K562 (cell line): ENCODE measurements around the gene RAB3D. TPM values are rescaled to one million over a fixed set of nuclear protein-coding genes. Genes with fewer than 3 reads are reported as not detected.

Experiments used
- CBX3 ChIP-seq, 2 experiments: IDR thresholded peaks; 1 replicate in 1 of 2; 2 replicates in 1 of 2; pipeline ENCODE4 v1.6.1; 2012; ENCODE audit warnings: inconsistent platforms in 2 of 2, low read length in 2 of 2, borderline replicate concordance in 1 of 2, control low read depth in 1 of 2
- CBX5 ChIP-seq: IDR thresholded peaks from 2 replicates; pipeline ENCODE4 v1.6.1; 2014; ENCODE audit warnings: low read depth, borderline replicate concordance
- CCAR2 ChIP-seq: fragments of 200-400 bp; formaldehyde crosslinking; IDR thresholded peaks from 2 replicates; pipeline ENCODE4 v1.6.1; 2017; ENCODE audit warnings: mild to moderate bottlenecking, low read depth, low read length
- CEBPG ChIP-seq, 3 experiments: fragments of 200-800 bp in 1 of 3; sonication (Bioruptor generic) in 1 of 3; sonication (generic) in 1 of 3; formaldehyde crosslinking in 1 of 3; IDR thresholded peaks in 2 of 3; conservative IDR thresholded peaks in 1 of 3; 2 replicates each; pipeline versions ENCODE4 v1.6.1 to v1.8.0; 2016 to 2022; ENCODE audit warnings: missing compliant biosample characterization in 2 of 3, missing genetic modification characterization in 2 of 3, mild to moderate bottlenecking in 1 of 3, missing genetic modification reagents in 1 of 3
- ETV5 ChIP-seq: sonication (generic); formaldehyde crosslinking; IDR thresholded peaks from 2 replicates; pipeline ENCODE4 v1.4.0; 2020; ENCODE audit warnings: low read depth, mild to moderate bottlenecking, missing genetic modification reagents
- FOSL1 ChIP-seq: fragments of 200-800 bp; sonication (Bioruptor generic); conservative IDR thresholded peaks from 2 replicates; pipeline ENCODE4 v1.6.1; 2016; ENCODE audit warnings: missing genetic modification characterization, missing compliant biosample characterization
- FOXA3 ChIP-seq, 2 experiments: fragments of 450-650 bp in 1 of 2; sonication (generic) in 1 of 2; formaldehyde crosslinking; IDR thresholded peaks in 1 of 2; conservative IDR thresholded peaks in 1 of 2; 2 replicates each; pipeline versions ENCODE4 v1.4.0 to v1.8.0; 2020 to 2022; ENCODE audit warnings: mild to moderate bottlenecking in 2 of 2, missing genetic modification reagents in 1 of 2
- HDAC3 ChIP-seq: fragments of 450-650 bp; IDR thresholded peaks from 2 replicates; pipeline ENCODE4 v1.6.1; 2018; ENCODE audit warnings: borderline replicate concordance, mild to moderate bottlenecking, moderate library complexity; ENCODE audit not compliant: partially characterized antibody
- HDGF ChIP-seq: fragments of 450-650 bp; IDR thresholded peaks from 2 replicates; pipeline ENCODE4 v1.6.1; 2016
- HNRNPLL ChIP-seq: fragments of 200-400 bp; formaldehyde crosslinking; IDR thresholded peaks from 2 replicates; pipeline ENCODE4 v1.6.1; 2017; ENCODE audit warnings: low read length, low read depth, mild to moderate bottlenecking; ENCODE audit not compliant: poor library complexity, severe bottlenecking
- ILF3 ChIP-seq: fragments of 450-650 bp; IDR thresholded peaks from 2 replicates; pipeline ENCODE4 v1.6.1; 2018; ENCODE audit warnings: antibody characterized with exemption, mild to moderate bottlenecking, moderate library complexity, borderline replicate concordance
- KDM4B ChIP-seq, 2 experiments: fragments of 450-650 bp in 1 of 2; sonication (generic) in 1 of 2; IDR thresholded peaks; 2 replicates each; pipeline ENCODE4 v1.6.1; 2016 to 2017; ENCODE audit warnings: borderline replicate concordance in 2 of 2, antibody characterized with exemption in 1 of 2, low read depth in 1 of 2, mild to moderate bottlenecking in 1 of 2
- KLF16 ChIP-seq: IDR thresholded peaks from 2 replicates; pipeline ENCODE4 v1.6.1; 2016; ENCODE audit warnings: antibody characterized with exemption
- KLF6 ChIP-seq: fragments of 250-450 bp; sonication (Bioruptor Pico); IDR thresholded peaks from 2 replicates; pipeline ENCODE4 v1.4.0; 2020; ENCODE audit warnings: mild to moderate bottlenecking, moderate library complexity, borderline replicate concordance
- MBD2 ChIP-seq: sonication (generic); IDR thresholded peaks from 2 replicates; pipeline ENCODE4 v1.6.1; 2016; ENCODE audit warnings: low read depth, borderline replicate concordance
- NCOA1 ChIP-seq: fragments of 450-650 bp; IDR thresholded peaks from 2 replicates; pipeline ENCODE4 v1.6.1; 2016; ENCODE audit warnings: low read depth
- NFATC3 ChIP-seq: fragments of 450-650 bp; IDR thresholded peaks from 2 replicates; pipeline ENCODE4 v1.6.1; 2017; ENCODE audit warnings: mild to moderate bottlenecking
- NFYB ChIP-seq: IDR thresholded peaks from 2 replicates; pipeline ENCODE4 v1.6.1; 2011; ENCODE audit warnings: mild to moderate bottlenecking, moderate library complexity; ENCODE audit not compliant: insufficient read length; ENCODE audit errors: extremely low read depth
- TAF15 ChIP-seq: fragments of 200-400 bp; formaldehyde crosslinking; IDR thresholded peaks from 2 replicates; pipeline ENCODE4 v1.6.1; 2017; ENCODE audit warnings: mild to moderate bottlenecking, low read depth, low read length, moderate library complexity
- XRCC5 ChIP-seq: fragments of 200-400 bp; formaldehyde crosslinking; IDR thresholded peaks from 2 replicates; pipeline ENCODE4 v1.6.1; 2017; ENCODE audit warnings: low read depth, mild to moderate bottlenecking, low read length
- ZBTB17 ChIP-seq: fragments of 450-650 bp; formaldehyde crosslinking; IDR thresholded peaks from 2 replicates; pipeline ENCODE4 v1.4.0; 2020; ENCODE audit warnings: mild to moderate bottlenecking
- ZNF561 ChIP-seq: fragments of 450-650 bp; formaldehyde crosslinking; conservative IDR thresholded peaks from 2 replicates; pipeline ENCODE4 v1.4.0; 2020; ENCODE audit warnings: mild to moderate bottlenecking, moderate library complexity
- polyA plus RNA-seq, 8 experiments: library from polyadenylated mRNA; depleted of rRNA in 4 of 8; stranded (reverse) in 5 of 8; unstranded in 3 of 8; fragments of >200 nt; fragmentation: Nextera tagmentation in 2 of 8; fragmentation: Illumina TruSeq in 1 of 8; extraction: Ambion mirVana in 2 of 8; extraction: Trizol in 1 of 8; gene quantifications; 2 replicates each; pipeline versions ENCODE4 v1.2.1 to v1.2.3, GENCODE V29; 2011 to 2014; ENCODE audit warnings: inconsistent platforms in 1 of 8, missing spikeins in 1 of 8
- total RNA-seq, 7 experiments: library from RNA; depleted of rRNA in 6 of 7; stranded (reverse); fragments of >200 nt in 6 of 7; fragmentation: Illumina TruSeq in 2 of 7; extraction: Trizol in 2 of 7; gene quantifications; 2 replicates each; pipeline versions ENCODE4 v1.2.1 to v1.2.3, GENCODE V29; 2011 to 2021; ENCODE audit warnings: low replicate concordance in 1 of 7
- TF ChIP-seq, protein P1 (sequence below): IDR thresholded peaks from 3 replicates; pipeline ENCODE4 v1.6.1; 2011; ENCODE audit warnings: borderline replicate concordance, mild to moderate bottlenecking, moderate library complexity; ENCODE audit not compliant: insufficient read length; ENCODE audit errors: extremely low read depth
- TF ChIP-seq, protein P2 (sequence below): fragments of 250-450 bp; sonication (Bioruptor Pico); IDR thresholded peaks from 2 replicates; pipeline ENCODE4 v1.8.0; 2022; ENCODE audit warnings: inconsistent platforms, mild to moderate bottlenecking, moderate library complexity, borderline replicate concordance

Gene RAB3D
- total and polyA plus RNA-seq, 9 of the 15 experiments (the other 6 are each of a cell fraction or from before 2014, with no cell fraction given): 0.34 to 3.3 (median 1.3) TPM

DNA sequence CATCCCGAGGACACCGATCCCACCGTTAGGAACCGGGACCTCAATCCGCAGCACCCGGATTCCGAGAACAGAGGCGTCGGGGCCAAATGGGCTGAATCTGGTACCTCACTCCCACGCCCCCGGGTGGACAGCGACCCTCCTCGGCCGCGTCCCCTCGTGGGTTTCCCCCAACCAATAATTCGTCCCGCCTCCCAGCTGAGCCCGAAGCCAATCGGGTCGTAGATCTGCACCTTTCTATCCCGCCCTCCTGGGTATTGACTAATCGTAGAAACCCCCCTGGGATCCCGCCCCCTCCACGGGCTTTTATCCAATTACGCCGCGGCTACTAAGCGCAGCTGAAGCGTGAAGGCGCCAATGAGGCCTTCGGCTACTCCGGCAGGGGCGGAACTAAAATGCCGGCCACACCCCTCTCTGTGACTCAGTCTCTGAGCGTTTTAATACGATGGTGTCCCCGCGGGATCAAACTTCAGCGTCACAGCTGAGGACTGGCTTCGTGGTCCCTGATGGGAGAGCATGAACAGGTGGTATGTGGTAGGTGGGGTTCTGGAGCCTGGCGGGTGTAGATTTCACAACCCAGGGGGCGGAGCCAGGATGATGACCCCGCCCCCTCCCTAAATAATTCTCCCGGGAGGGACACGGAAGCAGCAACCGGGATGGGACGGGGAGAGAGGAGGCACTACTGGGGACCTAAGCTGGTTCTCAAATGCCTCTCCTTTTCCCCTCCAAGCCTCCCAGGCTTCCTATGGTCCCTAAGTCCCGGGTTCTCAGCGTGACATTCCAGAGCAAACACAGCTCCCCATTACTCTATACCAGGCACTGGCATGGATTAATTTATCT is 6.9 kb upstream of the RAB3D start, which contains the start of the genes CCDC159 and TMEM205 (continued):
- TF ChIP-seq, protein P1, sequence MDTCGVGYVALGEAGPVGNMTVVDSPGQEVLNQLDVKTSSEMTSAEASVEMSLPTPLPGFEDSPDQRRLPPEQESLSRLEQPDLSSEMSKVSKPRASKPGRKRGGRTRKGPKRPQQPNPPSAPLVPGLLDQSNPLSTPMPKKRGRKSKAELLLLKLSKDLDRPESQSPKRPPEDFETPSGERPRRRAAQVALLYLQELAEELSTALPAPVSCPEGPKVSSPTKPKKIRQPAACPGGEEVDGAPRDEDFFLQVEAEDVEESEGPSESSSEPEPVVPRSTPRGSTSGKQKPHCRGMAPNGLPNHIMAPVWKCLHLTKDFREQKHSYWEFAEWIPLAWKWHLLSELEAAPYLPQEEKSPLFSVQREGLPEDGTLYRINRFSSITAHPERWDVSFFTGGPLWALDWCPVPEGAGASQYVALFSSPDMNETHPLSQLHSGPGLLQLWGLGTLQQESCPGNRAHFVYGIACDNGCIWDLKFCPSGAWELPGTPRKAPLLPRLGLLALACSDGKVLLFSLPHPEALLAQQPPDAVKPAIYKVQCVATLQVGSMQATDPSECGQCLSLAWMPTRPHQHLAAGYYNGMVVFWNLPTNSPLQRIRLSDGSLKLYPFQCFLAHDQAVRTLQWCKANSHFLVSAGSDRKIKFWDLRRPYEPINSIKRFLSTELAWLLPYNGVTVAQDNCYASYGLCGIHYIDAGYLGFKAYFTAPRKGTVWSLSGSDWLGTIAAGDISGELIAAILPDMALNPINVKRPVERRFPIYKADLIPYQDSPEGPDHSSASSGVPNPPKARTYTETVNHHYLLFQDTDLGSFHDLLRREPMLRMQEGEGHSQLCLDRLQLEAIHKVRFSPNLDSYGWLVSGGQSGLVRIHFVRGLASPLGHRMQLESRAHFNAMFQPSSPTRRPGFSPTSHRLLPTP: no peak
- TF ChIP-seq ILF3: no peak
- no peak for TF ChIP-seq HDGF
- TF ChIP-seq FOXA3 (CRISPR knock-in tag; conservative IDR thresholded peaks at IDR 0.05 in 1 of 2, IDR thresholded peaks at IDR 0.05 in 1 of 2): peak in 1 of 2 experiments; percentile 55; a peak in 1 of 4 replicates
- peak; percentile 54 for TF ChIP-seq NFYB
- TF ChIP-seq CBX3 (IDR thresholded peaks at IDR 0.05; ENCODE audit: borderline replicate concordance in 1 of 2, low read length in 2 of 2): peak in 1 of 2 experiments; percentile 63; a peak in 1 of 3 replicates
- TF ChIP-seq KLF6 (CRISPR knock-in tag): no peak
- no peak; the same call in 1 of the 2 replicates for TF ChIP-seq XRCC5
- no peak for TF ChIP-seq NFATC3
- no peak for TF ChIP-seq ZBTB17 (CRISPR knock-in tag)
- no peak for TF ChIP-seq TAF15
- TF ChIP-seq, protein P2, sequence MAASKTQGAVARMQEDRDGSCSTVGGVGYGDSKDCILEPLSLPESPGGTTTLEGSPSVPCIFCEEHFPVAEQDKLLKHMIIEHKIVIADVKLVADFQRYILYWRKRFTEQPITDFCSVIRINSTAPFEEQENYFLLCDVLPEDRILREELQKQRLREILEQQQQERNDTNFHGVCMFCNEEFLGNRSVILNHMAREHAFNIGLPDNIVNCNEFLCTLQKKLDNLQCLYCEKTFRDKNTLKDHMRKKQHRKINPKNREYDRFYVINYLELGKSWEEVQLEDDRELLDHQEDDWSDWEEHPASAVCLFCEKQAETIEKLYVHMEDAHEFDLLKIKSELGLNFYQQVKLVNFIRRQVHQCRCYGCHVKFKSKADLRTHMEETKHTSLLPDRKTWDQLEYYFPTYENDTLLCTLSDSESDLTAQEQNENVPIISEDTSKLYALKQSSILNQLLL (CRISPR knock-in tag): no peak
- peak; percentile 61; the same call in 1 of the 2 replicates for TF ChIP-seq KLF16
- no peak for TF ChIP-seq NCOA1
- no peak for TF ChIP-seq CCAR2
- peak; percentile 94 for TF ChIP-seq MBD2
- TF ChIP-seq HNRNPLL: peak; percentile 60
- no peak for TF ChIP-seq HDAC3
- TF ChIP-seq KDM4B (IDR thresholded peaks at IDR 0.05; ENCODE audit: borderline replicate concordance in 2 of 2, low read depth in 1 of 2): no peak
- TF ChIP-seq CBX5: no peak
- no peak for TF ChIP-seq ETV5 (CRISPR knock-in tag)
- peak; percentile 81 for TF ChIP-seq CEBPG (CRISPR knock-in tag; IDR thresholded peaks at IDR 0.05)
- TF ChIP-seq CEBPG (tag; conservative IDR thresholded peaks at IDR 0.05 in 1 of 2, IDR thresholded peaks at IDR 0.05 in 1 of 2): peak; percentile 86 to 92
- no peak for TF ChIP-seq ZNF561 (CRISPR knock-in tag)
- TF ChIP-seq FOSL1 (tag): peak; percentile 91
